ENCODE measurements around the gene SLC35G3. TPM values are rescaled to one million over a fixed set of nuclear protein-coding genes. Genes with fewer than 3 reads are reported as not detected.
"Not testable (repeated sequence)": the region's sequence is repeated elsewhere in the genome, so short reads cannot be mapped to it uniquely, and the experiment has no call there.

SLC35G3 gene
- total RNA-seq, 4 donors from 2014 or later = not detected

DNA sequence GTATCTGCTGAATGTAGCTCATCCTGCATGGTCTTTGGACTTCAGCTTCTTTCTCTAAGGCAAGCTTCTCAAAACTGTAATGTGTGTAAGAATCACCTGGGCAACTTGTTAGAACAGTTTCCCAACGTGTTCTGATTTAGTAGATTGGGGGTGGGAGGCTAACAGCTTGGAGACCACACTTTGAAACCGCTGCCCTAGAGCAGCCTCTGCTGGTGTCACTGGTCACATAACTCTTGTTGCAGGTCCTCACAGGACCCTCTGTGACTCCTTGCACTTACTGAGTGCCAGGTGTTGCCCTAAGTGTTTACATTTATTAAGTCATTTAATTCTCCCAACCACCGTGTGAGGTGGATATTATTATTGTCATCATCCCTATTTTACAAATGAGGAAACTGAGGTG lies 9.9 kb downstream of the SLC35G3 start:
- no peaks in the 10 kb centered on the region for H3K9me3 ChIP-seq
- DNase-seq = no peak
- WGBS, 2 donors = 26 to 32% methylated on average over 3 of the region's 3 CpGs
- TF ChIP-seq, protein P1, sequence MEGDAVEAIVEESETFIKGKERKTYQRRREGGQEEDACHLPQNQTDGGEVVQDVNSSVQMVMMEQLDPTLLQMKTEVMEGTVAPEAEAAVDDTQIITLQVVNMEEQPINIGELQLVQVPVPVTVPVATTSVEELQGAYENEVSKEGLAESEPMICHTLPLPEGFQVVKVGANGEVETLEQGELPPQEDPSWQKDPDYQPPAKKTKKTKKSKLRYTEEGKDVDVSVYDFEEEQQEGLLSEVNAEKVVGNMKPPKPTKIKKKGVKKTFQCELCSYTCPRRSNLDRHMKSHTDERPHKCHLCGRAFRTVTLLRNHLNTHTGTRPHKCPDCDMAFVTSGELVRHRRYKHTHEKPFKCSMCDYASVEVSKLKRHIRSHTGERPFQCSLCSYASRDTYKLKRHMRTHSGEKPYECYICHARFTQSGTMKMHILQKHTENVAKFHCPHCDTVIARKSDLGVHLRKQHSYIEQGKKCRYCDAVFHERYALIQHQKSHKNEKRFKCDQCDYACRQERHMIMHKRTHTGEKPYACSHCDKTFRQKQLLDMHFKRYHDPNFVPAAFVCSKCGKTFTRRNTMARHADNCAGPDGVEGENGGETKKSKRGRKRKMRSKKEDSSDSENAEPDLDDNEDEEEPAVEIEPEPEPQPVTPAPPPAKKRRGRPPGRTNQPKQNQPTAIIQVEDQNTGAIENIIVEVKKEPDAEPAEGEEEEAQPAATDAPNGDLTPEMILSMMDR (IDR thresholded peaks at IDR 0.05) = no peak
- no peak for TF ChIP-seq POLR2A (IDR thresholded peaks at IDR 0.05)
- no peak overlapping the region for H3K4me3 ChIP-seq
- H3K36me3 ChIP-seq = no peaks in the 10 kb centered on the region
- intact Hi-C loops (cut with DNase I) = no loop called here
- H3K4me1 ChIP-seq = peaks cover 0 to 19% (median 7%) of the 10 kb centered on the region in 3 donors
- H3K27ac ChIP-seq = no peak overlapping the region
- peaks cover 0 to 6% (median 0%) of the 10 kb centered on the region in 4 donors for H3K27me3 ChIP-seq

DNA sequence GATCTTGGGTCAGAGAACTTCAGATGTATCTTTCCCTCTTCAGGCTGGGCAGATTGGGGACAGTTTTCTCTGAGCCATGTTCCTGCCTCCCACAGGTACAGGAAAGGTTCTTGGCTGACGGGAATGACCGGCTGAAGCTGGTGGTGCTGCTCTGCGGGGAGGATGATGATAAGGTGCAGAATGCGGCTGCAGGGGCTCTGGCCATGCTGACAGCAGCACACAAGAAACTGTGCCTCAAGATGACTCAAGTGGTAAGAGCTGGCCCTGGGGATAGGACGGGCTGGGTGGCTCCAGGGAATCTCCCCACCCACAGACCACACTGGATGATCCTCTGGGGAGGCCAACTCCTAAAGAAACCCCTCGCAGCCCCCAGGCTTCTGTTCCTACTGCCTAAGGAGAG lies 10.9 kb downstream of the SLC35G3 start:
- peaks cover 0 to 10% (median 4%) of the 10 kb centered on the region in 3 donors for H3K4me1 ChIP-seq
- 64 to 80% methylated on average over 1 to 6 of the region's 6 CpGs for WGBS, 2 donors
- no peaks in the 10 kb centered on the region for H3K36me3 ChIP-seq
- H3K27me3 ChIP-seq = peaks cover 0 to 6% (median 0%) of the 10 kb centered on the region in 4 donors
- TF ChIP-seq, protein P1 (IDR thresholded peaks at IDR 0.05) = no peak
- no peak for TF ChIP-seq POLR2A (IDR thresholded peaks at IDR 0.05)
- no peaks in the 10 kb centered on the region for H3K9me3 ChIP-seq
- DNase-seq = no peak
- intact Hi-C loops (cut with DNase I) = no loop called here
- no peak overlapping the region for H3K27ac ChIP-seq
- H3K4me3 ChIP-seq = no peak overlapping the region

DNA sequence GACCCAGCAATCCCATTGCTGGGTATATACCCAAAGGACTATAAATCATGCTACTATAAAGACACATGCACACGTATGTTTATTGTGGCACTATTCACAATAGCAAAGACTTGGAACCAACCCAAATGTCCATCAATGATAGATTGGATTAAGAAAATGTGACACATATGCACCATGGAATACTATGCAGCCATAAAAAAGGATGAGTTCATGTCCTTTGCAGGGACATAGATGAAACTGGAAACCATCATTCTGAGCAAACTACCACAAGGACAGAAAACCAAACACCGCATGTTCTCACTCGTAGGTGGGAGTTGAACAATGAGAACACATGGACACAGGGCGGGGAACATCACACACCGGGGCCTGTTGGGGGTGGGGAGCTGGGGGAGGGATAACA lies 14.8 kb downstream of the SLC35G3 start:
- not testable (repeated sequence) for H3K27ac ChIP-seq, DNase-seq, H3K4me1 ChIP-seq, H3K27me3 ChIP-seq, H3K9me3 ChIP-seq, H3K4me3 ChIP-seq, H3K36me3 ChIP-seq
- WGBS, 2 donors = 86 to 94% methylated on average over 4 to 5 of the region's 5 CpGs
- intact Hi-C loops (cut with DNase I) = loop anchor here (10.0 kb wide), 1 partner anchor 355 kb away; the partner anchor contains the start of gene SLFN12L

DNA sequence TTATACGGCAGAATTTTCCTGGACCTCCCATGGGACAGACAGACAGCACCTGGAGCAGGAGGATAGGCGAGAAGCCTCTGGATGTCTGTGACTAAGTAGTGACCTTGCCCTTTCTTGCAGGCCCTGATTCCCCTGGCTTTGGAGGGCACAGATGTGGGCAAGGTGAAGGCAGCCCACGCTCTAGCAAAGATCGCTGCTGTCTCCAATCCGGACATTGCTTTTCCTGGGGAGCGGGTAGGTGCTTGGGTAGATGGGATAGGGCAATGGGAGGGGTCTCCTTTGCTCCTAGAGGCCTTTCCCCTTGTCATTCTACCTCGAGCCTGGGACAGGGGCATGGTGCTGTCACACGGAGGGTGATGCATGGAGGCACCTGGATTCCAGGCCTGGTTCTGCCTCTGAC lies 17.3 kb downstream of the SLC35G3 start:
- Histone ChIP-seq H3K9me3 (no peaks in the 10 kb centered on the region), H3K4me3 (no peak overlapping the region), H3K4me1 (peaks cover 0 to under 1% (median 0%) of the 10 kb centered on the region in 3 donors), H3K36me3 (no peaks in the 10 kb centered on the region), H3K27ac (no peak overlapping the region), H3K27me3 (no peaks in the 10 kb centered on the region)
- no peak for TF ChIP-seq POLR2A (IDR thresholded peaks at IDR 0.05)
- TF ChIP-seq, protein P1 (IDR thresholded peaks at IDR 0.05) = no peak
- DNase-seq = no peak
- intact Hi-C loops (cut with DNase I) = loop anchor here (10.0 kb wide), 1 partner anchor 358 kb away; the partner anchor contains the start of gene SLFN12L
- 73 to 89% methylated on average over 7 to 8 of the region's 8 CpGs for WGBS, 2 donors

DNA sequence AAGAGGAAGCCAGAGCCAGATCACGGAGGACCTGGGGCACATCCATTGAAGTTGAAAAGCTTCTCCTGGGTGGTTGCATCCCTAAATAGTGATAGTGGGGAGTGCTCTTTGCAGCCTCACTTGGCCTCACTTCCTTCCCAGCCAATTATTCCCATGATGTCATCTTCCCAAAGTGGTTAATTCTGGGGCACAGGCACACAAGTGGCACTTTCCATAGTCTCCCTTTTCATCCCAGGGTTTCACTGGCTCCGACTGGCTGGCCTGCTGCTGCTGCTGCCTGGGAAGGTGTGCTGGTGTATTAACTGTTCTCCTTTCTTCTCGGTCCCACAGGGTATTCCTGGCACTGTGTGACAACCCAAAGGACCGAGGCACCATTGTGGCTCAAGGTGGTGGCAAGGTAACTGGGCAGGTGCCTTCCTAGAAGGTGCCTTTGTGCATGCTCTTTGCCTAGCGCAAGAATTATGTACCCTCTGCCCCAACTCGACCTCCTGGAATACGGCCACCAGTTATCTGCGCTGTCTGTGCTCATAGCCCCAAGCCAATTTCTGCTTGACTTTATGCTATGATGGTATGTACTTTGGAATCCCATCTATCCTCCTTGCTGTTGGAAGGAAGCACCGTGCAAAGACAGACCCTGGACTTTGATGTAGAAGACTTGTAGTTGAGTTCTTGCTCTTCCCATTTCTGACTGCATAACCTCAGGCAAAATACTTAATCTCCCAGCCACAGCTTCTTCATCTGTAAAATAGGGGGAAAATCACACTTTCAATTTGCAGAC lies 18.4 kb downstream of the SLC35G3 start:
- H3K36me3 ChIP-seq = no peaks in the 10 kb centered on the region
- H3K4me1 ChIP-seq = peaks cover 0 to 7% (median 0%) of the 10 kb centered on the region in 3 donors
- WGBS, 2 donors = 70 to 75% methylated on average over 8 to 9 of the region's 9 CpGs
- H3K27ac ChIP-seq = no peak overlapping the region
- TF ChIP-seq, protein P1 (IDR thresholded peaks at IDR 0.05) = no peak
- DNase-seq = no peak
- no peak overlapping the region for H3K4me3 ChIP-seq
- H3K9me3 ChIP-seq = no peaks in the 10 kb centered on the region
- intact Hi-C loops (cut with DNase I) = loop anchor here (10.0 kb wide), 1 partner anchor 359 kb away; the partner anchor contains the start of gene SLFN12L
- H3K27me3 ChIP-seq = peaks cover 0 to 1% (median 0%) of the 10 kb centered on the region in 4 donors
